ENCODE data around the gene SMR3B. TPM values are rescaled to one million over a fixed set of nuclear protein-coding genes. Genes with fewer than 3 reads are reported as not detected.

Gene SMR3B
- total and polyA plus RNA-seq, 2 donors (not counting 1 experiment from before 2014, with no cell fraction given): not detected

GRCh38 chr4:70360460-70360859, 22.5 kb upstream of the SMR3B start, which contains the start of gene SMR3A:
Gene SMR3A (plus strand): TSS chr4:70360760. CDS start chr4:70362116, 1,356 bp downstream.
- Histone ChIP-seq H3K36me3 (replicated peaks in 1 of 2; ENCODE audit: control extremely low read depth in 1 of 2, control insufficient read depth in 1 of 2, extremely low read depth in 1 of 2, insufficient read depth in 2 of 2, low read length in 1 of 2) (no peaks in the 10 kb centered on the region), H2AFZ (ENCODE audit: insufficient read depth, low read depth, low read length, poor library complexity, severe bottlenecking) (no peak within 1 kb of the TSS), H3K4me3 (ENCODE audit: control extremely low read depth in 1 of 5, extremely low read depth in 1 of 5, insufficient read depth in 1 of 5, low read depth in 2 of 5, low read length in 4 of 5) (no peak within 1 kb of the TSS), H3K9ac (ENCODE audit: low read length) (no peak within 1 kb of the TSS), H3K4me1 (ENCODE audit: control insufficient read depth in 2 of 2, insufficient read depth in 2 of 2, low read length in 2 of 2) (no peaks in the 10 kb centered on the region), H4K20me1 (ENCODE audit: control insufficient read depth, insufficient read depth, low read length, poor library complexity, severe bottlenecking) (no peaks in the 10 kb centered on the region), H3K27me3 (replicated peaks in 1 of 4; ENCODE audit: control extremely low read depth in 1 of 4, control insufficient read depth in 3 of 4, insufficient read depth in 4 of 4, low read length in 3 of 4) (no peaks in the 10 kb centered on the region), H3K27ac (ENCODE audit: low read length in 2 of 2) (no peak within 1 kb of the TSS), H3K9me3 (ENCODE audit: control extremely low read depth in 1 of 3, control insufficient read depth in 2 of 3, insufficient read depth in 1 of 3, low read length in 2 of 3) (peaks cover 0 to 1% (median 0%) of the 10 kb centered on the region in 3 donors), H3K79me2 (ENCODE audit: control insufficient read depth, insufficient read depth, low read length) (no peaks in the 10 kb centered on the region), H3K4me2 (replicated peaks; ENCODE audit: low read depth, low read length, poor library complexity, severe bottlenecking) (no peak within 1 kb of the TSS)
- Mint-ChIP-seq H3K27ac (no peak within 1 kb of the TSS), H3K9me3 (ENCODE audit: insufficient read depth) (no peaks in the 10 kb centered on the region), H3K4me3 (no peak within 1 kb of the TSS), H3K4me1 (no peaks in the 10 kb centered on the region), H3K27me3 (no peaks in the 10 kb centered on the region)
- DNase-seq (no peak), ATAC-seq (ENCODE audit: low read depth) (no peak)
- TF ChIP-seq EZH2 (IDR thresholded peaks at IDR 0.05; ENCODE audit: borderline replicate concordance, insufficient read depth, low read depth, low read length, poor library complexity, severe bottlenecking): no peak
- ChIA-PET POLR2A (no interaction called here), CTCF (no interaction called here)
- WGBS (ENCODE audit: insufficient coverage): 57% methylated on average over 1 of the region's 3 CpGs
- intact Hi-C loops (cut with micrococcal nuclease): no loop called here

GRCh38 chr4:70364002-70364401, 18.9 kb upstream of the SMR3B start:
- Mint-ChIP-seq H3K27ac (no peak overlapping the region), H3K4me3 (no peak overlapping the region), H3K9me3 (ENCODE audit: insufficient read depth) (no peaks in the 10 kb centered on the region), H3K4me1 (no peaks in the 10 kb centered on the region), H3K27me3 (no peaks in the 10 kb centered on the region)
- Histone ChIP-seq H3K4me2 (replicated peaks; ENCODE audit: low read depth, low read length, poor library complexity, severe bottlenecking) (no peak overlapping the region), H3K79me2 (ENCODE audit: control insufficient read depth, insufficient read depth, low read length) (no peaks in the 10 kb centered on the region), H3K9ac (ENCODE audit: low read length) (no peak overlapping the region), H3K27me3 (replicated peaks in 1 of 4; ENCODE audit: control extremely low read depth in 1 of 4, control insufficient read depth in 3 of 4, insufficient read depth in 4 of 4, low read length in 3 of 4) (no peaks in the 10 kb centered on the region), H3K36me3 (replicated peaks in 1 of 2; ENCODE audit: control extremely low read depth in 1 of 2, control insufficient read depth in 1 of 2, extremely low read depth in 1 of 2, insufficient read depth in 2 of 2, low read length in 1 of 2) (no peaks in the 10 kb centered on the region), H4K20me1 (ENCODE audit: control insufficient read depth, insufficient read depth, low read length, poor library complexity, severe bottlenecking) (no peaks in the 10 kb centered on the region), H3K27ac (ENCODE audit: low read length in 2 of 2) (no peak overlapping the region), H2AFZ (ENCODE audit: insufficient read depth, low read depth, low read length, poor library complexity, severe bottlenecking) (no peak overlapping the region), H3K4me1 (ENCODE audit: control insufficient read depth in 2 of 2, insufficient read depth in 2 of 2, low read length in 2 of 2) (no peaks in the 10 kb centered on the region), H3K4me3 (ENCODE audit: control extremely low read depth in 1 of 5, extremely low read depth in 1 of 5, insufficient read depth in 1 of 5, low read depth in 2 of 5, low read length in 4 of 5) (no peak overlapping the region), H3K9me3 (ENCODE audit: control extremely low read depth in 1 of 3, control insufficient read depth in 2 of 3, insufficient read depth in 1 of 3, low read length in 2 of 3) (peaks cover 0 to 1% (median 0%) of the 10 kb centered on the region in 3 donors)
- ATAC-seq (ENCODE audit: low read depth) (no peak), DNase-seq (no peak)
- WGBS (ENCODE audit: insufficient coverage): 88% methylated on average over 5 of the region's 5 CpGs
- CTCF ChIA-PET: no interaction called here
- intact Hi-C loops (cut with micrococcal nuclease): no loop called here
- POLR2A ChIA-PET: no interaction called here
- TF ChIP-seq CTCF (IDR thresholded peaks at IDR 0.05) (no peak), EZH2 (IDR thresholded peaks at IDR 0.05; ENCODE audit: borderline replicate concordance, insufficient read depth, low read depth, low read length, poor library complexity, severe bottlenecking) (no peak)

All from B cell (primary cell).